ENCODE results near the gene UBE2E3. TPM values are rescaled to one million over a fixed set of nuclear protein-coding genes. Genes with fewer than 3 reads are reported as not detected.
A peak's percentile ranks its signal among the peaks of the same experiment; 100 is the strongest.

UBE2E3 gene
- total RNA-seq, 6 experiments from 2014 or later: 99.4 to 131 (median 116) TPM

DNA sequence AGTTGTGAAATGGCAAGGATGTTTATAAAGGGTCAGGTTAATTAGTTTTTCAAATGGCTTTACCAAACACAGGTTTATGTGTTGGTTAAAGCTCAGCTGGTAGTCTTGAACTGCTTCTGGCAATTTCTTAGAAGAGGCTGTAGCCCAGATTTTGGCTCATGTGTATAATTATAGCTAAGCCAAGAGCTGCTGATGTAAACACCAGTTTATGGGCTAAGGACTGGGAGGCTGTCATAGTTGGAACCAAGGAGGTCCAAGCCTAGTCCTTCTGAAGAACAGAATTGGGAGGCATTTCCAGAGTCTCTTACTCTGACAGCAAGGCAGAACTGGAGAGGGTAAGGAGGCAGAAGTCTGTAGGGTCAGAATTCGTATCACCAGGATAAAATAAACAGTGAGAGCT, 25.4 kb downstream of the UBE2E3 start:
- Mint-ChIP-seq H3K9me3 (no peaks in the 10 kb centered on the region), H3K36me3 (ENCODE audit: low read depth) (0 out of 2 replicates have a peak, but pooled peaks cover 10% of the 10 kb centered on the region), H3K4me3 (no peak overlapping the region), H3K27ac (no peak overlapping the region), H3K27me3 (ENCODE audit: insufficient read depth) (no peaks in the 10 kb centered on the region; the same call in 1 of the 2 replicates), H3K4me1 (ENCODE audit: low read depth) (peaks cover 50% of the 10 kb centered on the region)
- TF ChIP-seq, protein P1, sequence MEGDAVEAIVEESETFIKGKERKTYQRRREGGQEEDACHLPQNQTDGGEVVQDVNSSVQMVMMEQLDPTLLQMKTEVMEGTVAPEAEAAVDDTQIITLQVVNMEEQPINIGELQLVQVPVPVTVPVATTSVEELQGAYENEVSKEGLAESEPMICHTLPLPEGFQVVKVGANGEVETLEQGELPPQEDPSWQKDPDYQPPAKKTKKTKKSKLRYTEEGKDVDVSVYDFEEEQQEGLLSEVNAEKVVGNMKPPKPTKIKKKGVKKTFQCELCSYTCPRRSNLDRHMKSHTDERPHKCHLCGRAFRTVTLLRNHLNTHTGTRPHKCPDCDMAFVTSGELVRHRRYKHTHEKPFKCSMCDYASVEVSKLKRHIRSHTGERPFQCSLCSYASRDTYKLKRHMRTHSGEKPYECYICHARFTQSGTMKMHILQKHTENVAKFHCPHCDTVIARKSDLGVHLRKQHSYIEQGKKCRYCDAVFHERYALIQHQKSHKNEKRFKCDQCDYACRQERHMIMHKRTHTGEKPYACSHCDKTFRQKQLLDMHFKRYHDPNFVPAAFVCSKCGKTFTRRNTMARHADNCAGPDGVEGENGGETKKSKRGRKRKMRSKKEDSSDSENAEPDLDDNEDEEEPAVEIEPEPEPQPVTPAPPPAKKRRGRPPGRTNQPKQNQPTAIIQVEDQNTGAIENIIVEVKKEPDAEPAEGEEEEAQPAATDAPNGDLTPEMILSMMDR (IDR thresholded peaks at IDR 0.05): no peak
- no peak for DNase-seq

DNA sequence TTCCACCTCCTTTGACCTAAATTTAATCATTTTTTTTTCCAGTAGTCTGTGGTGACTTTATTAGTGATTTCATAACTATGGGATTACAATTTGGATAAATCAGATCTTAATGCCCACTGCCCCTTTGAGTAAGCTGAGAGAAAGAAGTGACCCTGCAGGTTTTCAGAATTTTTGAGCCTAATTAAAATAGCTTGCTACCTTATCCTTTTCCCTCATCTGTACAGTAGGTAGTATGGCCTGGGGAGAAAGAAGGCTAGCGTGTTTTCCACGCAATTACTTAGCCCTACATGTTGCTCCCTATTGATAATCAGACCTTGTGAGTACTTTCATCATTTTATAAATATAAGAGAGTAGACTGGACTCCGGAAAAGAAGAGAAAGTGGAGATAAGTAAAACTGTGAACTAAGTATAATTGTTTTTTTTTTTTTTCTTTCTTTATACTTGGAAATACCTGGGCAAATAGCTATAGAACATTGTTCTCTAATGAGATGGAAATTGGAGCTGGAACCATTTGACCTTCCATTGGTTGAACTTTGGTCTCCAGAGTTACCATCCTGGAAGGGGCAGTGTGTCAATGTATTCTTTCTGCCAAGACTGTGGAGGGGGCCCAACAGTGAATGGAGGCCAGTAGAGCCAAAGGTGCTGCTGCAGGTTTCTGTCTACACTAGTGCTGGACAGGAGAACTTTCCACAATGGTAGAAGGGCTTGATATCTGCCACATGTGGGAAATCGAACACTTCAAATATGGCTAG, 26.9 kb downstream of the UBE2E3 start:
- Mint-ChIP-seq H3K9me3 (no peaks in the 10 kb centered on the region), H3K4me1 (ENCODE audit: low read depth) (peaks cover 52% of the 10 kb centered on the region), H3K4me3 (no peak overlapping the region), H3K27ac (no peak overlapping the region), H3K27me3 (ENCODE audit: insufficient read depth) (no peaks in the 10 kb centered on the region), H3K36me3 (ENCODE audit: low read depth) (0 out of 2 replicates have a peak, but pooled peaks cover 10% of the 10 kb centered on the region)
- TF ChIP-seq, protein P1 (IDR thresholded peaks at IDR 0.05): no peak
- no peak for DNase-seq

- Mint-ChIP-seq H3K27me3 (ENCODE audit: insufficient read depth) (no peaks in the 10 kb centered on the region), H3K4me1 (ENCODE audit: low read depth) (peaks cover 45% of the 10 kb centered on the region)
- DNase-seq: no peak
Measured at GRCh38 chr2:181008407-181008806, 28.0 kb downstream of the UBE2E3 start.

GRCh38 chr2:181021199-181021789, 40.9 kb downstream of the UBE2E3 start:
- no peak for DNase-seq
- no peaks in the 10 kb centered on the region for H3K9me3 Mint-ChIP-seq
- TF ChIP-seq, protein P1 (IDR thresholded peaks at IDR 0.05): no peak
- peaks cover 22% of the 10 kb centered on the region for H3K4me1 Mint-ChIP-seq (ENCODE audit: low read depth)
- H3K4me3 Mint-ChIP-seq: no peak overlapping the region
- H3K27me3 Mint-ChIP-seq (ENCODE audit: insufficient read depth): peaks cover under 1% of the 10 kb centered on the region; the same call in 1 of the 2 replicates
- H3K27ac Mint-ChIP-seq: no peak overlapping the region
- peaks cover 10% of the 10 kb centered on the region for H3K36me3 Mint-ChIP-seq (ENCODE audit: low read depth)

More at GRCh38 chr2:181008407-181008806, 28.0 kb downstream of the UBE2E3 start:
- no peak overlapping the region for H3K4me3 Mint-ChIP-seq
- peaks cover 4% of the 10 kb centered on the region; the same call in 1 of the 2 replicates for H3K36me3 Mint-ChIP-seq (ENCODE audit: low read depth)
- H3K27ac Mint-ChIP-seq: peak overlapping the region; percentile 46
- TF ChIP-seq, protein P1 (IDR thresholded peaks at IDR 0.05): no peak
- H3K9me3 Mint-ChIP-seq: no peaks in the 10 kb centered on the region

- Mint-ChIP-seq H3K9me3 (no peaks in the 10 kb centered on the region), H3K36me3 (ENCODE audit: low read depth) (peaks cover 10% of the 10 kb centered on the region), H3K27ac (no peak overlapping the region), H3K4me1 (ENCODE audit: low read depth) (peaks cover 21% of the 10 kb centered on the region), H3K27me3 (ENCODE audit: insufficient read depth) (peaks cover 2% of the 10 kb centered on the region; the same call in 1 of the 2 replicates), H3K4me3 (no peak overlapping the region)
- no peak for DNase-seq
- TF ChIP-seq, protein P1 (IDR thresholded peaks at IDR 0.05): no peak
Measured at GRCh38 chr2:181022652-181023051, 42.2 kb downstream of the UBE2E3 start.

All from HFFc6 (cell line).